Left colon (tissue), 2 donors: Measurements from ENCODE around the gene CECR2. TPM values are rescaled to one million over a fixed set of nuclear protein-coding genes. Genes with fewer than 3 reads are reported as not detected.
A peak's percentile ranks its signal among the peaks of the same experiment; 100 is the strongest.
"Not testable (repeated sequence)": the region's sequence is repeated elsewhere in the genome, so short reads cannot be mapped to it uniquely, and the experiment has no call there.

ENCODE experiments used
- ATAC-seq: fragments of 200-7000 bp; cut with Tn5 transposase; one replicate; pipeline ENCODE4 v1.9.1; 2020; ENCODE audit warnings: mild to moderate bottlenecking, moderate library complexity
- DNase-seq, 2 donors: peaks; one replicate each; pipeline ENCODE4 v3.0.0-alpha.2; 2020
- intact Hi-C, 2 donors: fragments of 100-400 bp; cut with DNase I in 1 of 2; cut with micrococcal nuclease in 1 of 2; formaldehyde crosslinking; loops; one replicate each; pipeline versions ENCODE4 v1.11.2 to v1.14.0; 2022; cut with DNase I, micrococcal nuclease
- total RNA-seq, 2 donors: library from RNA; stranded (reverse); fragmentation: NEBNext Ultra II Directional; extraction: Animal tissue kit (Norgen Biotek cat#: 25700); gene quantifications; one replicate each; pipeline ENCODE4 v1.2.1, GENCODE V29; 2021
- donor health status: DM: no; HTN: no; CAD: no.
- donor health status: DM: yes; HTN: yes; CAD: no.

The CECR2 gene
- total RNA-seq, 2 donors from 2014 or later, result 0.21 to 0.36 TPM

DNA sequence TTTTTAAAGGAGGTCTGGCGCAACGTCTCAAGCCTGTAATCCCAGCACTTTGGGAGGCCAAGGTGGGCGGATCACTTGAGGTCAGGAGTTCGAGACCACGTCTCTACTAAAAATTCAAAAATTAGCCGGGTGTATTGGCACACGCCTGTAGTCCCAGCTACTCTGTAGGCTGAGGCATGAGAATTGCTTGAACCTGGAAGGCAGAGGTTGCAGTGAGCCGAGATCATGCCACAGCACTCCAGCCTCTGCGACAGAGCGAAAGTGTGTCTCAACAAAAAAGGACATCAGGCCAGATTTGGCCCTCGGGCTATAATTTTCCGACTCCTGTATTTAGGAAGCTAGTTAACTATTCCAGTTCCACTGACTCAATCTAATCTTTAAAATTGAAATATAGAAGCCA lies 115.3 kb downstream of the CECR2 start:
- no peak for DNase-seq
- no peak for ATAC-seq
- intact Hi-C loops, result no loop called here

DNA sequence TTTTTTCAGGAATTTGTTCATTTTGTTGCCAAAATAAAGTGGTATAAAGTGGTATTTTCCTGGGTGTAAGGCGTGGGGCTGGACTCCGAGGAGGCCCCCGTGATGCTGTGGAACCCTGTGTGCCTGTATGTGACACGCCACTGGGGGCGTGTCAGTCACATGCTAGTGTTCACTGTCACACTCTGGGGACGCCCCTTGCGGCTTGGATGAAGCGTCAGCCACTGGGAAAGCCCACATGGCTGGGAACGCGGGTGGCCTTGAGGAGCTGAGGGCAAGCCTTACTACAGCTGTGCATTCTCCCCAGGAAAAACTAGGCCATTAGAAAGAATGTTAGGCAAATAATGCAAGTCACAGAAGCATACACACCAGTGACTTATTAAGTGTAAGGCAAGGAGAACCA lies 117.1 kb downstream of the CECR2 start:
- DNase-seq, result no peak

DNA sequence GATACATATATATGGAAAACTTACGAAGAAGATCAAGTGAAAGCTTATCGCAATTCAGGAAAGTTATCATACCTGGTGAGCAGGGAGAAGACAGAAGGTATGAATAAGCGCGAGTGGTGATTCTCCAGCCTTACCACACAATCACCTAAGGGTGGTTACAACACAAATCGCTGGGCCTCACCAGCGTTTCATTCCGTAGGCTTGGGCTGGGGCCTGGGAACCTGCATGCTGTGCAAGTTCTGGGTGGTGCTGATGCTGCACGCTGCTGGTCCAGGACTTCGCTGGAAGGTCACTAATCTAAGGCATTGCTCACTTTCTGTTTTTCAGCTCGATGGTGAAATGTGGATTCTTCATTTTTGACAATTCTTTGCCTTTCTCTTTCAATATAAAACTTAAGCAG lies 117.5 kb downstream of the CECR2 start:
- intact Hi-C loops, result no loop called here
- DNase-seq (no peak), ATAC-seq (no peak)

More for the DNA sequence above, 117.1 kb downstream of the CECR2 start:
- ATAC-seq, result no peak
- intact Hi-C loops, result no loop called here

- ATAC-seq (no peak), DNase-seq (no peak)
- intact Hi-C loops, result no loop called here
These were observed 119.8 kb downstream of the CECR2 start for GRCh38 chr22:17489101-17489500.

DNA sequence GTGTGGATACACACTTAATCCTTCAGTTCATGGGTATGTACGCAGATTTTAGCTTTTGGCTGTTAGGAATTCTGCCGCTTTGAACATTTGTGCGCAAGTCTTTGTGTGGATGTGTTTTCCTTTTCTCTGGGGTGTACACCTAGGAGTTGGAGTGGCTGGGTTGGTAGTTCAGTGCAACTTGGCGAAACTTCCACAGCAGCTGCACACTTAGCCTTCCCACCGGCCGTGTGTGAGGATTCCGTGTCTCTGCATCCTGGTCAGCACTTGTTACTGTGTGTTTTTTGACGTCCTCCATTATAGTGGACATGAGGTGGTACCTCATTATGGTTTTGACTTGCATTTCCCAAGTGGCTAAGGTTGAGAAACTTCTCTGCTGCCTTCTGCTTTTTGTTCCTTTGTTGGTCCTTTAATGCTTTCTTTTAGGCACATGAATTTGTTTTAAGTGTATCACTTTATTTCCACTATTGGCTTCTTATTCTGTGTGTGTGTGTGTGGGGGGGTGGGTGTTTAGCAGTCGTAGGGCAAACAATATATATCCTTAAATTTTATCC lies 121.9 kb downstream of the CECR2 start:
- ATAC-seq (no peak), DNase-seq (no peak)
- intact Hi-C loops, result no loop called here

DNA sequence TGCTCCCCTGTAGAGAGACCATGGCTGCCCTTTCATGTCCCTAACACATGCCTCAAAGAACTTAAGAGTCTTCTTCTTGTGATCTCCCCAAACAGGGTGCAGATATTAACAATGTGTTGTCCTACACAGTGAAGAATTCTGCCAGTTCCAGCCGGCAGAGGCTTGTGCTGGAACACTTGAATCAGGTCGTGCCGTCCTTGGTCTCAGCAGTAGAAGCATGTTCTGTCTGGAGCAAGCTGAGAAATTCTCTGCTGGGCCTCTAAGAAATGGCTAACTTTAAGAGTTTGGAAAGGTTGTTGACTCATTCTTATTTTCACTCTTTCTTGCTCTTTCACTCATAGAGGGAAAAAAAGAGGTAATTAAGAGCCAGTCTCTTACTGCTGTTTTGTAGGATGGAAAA lies 123.0 kb downstream of the CECR2 start:
- no peak for DNase-seq
- intact Hi-C loops, result no loop called here
- no peak for ATAC-seq

- intact Hi-C loops, result no loop called here
- ATAC-seq, result no peak
- DNase-seq, result no peak
These were observed 124.2 kb downstream of the CECR2 start for GRCh38 chr22:17493419-17493981.

DNA sequence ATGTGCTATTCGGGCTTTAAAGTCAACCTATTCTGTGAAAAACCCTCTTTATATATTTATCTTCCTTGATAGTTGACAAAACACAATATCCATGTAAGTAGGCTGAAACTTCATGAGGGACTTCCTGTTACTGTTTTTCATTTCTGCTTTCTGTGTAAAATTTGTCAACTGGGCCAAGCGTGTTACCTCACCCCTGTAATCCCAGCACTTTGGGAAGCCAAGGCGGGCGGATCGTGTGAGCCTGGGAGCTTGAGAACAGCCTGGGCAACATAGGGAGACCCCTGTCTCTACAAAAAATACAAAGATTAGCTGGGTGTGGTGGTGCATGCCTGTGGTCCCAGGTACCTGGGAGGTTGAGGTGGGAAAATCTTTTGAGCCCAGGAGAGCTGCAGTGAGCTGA lies 127.6 kb downstream of the CECR2 start:
- intact Hi-C loops, result no loop called here
- no peak for ATAC-seq

GRCh38 chr22:17501679-17502285 lies 132.5 kb downstream of the CECR2 start:
- intact Hi-C loops, result loop anchor here in 1 of 2 donors (5.0 to 10.0 kb wide), 2 partner anchors 297 to 429 kb away; no protein-coding TSS in a partner anchor

More for the DNA sequence above, 127.6 kb downstream of the CECR2 start:
- no peak for DNase-seq

GRCh38 chr22:17508110-17508509 lies 138.8 kb downstream of the CECR2 start:
- intact Hi-C loops, result loop anchor here in 1 of 2 donors (10.0 kb wide), 1 partner anchor 303 kb away; no protein-coding TSS in a partner anchor
- no peak for DNase-seq
- ATAC-seq, result no peak

More at GRCh38 chr22:17501679-17502285, 132.5 kb downstream of the CECR2 start:
- ATAC-seq (peak; percentile 94), DNase-seq (peak in 1 of 2 donors; percentile 6)

DNA sequence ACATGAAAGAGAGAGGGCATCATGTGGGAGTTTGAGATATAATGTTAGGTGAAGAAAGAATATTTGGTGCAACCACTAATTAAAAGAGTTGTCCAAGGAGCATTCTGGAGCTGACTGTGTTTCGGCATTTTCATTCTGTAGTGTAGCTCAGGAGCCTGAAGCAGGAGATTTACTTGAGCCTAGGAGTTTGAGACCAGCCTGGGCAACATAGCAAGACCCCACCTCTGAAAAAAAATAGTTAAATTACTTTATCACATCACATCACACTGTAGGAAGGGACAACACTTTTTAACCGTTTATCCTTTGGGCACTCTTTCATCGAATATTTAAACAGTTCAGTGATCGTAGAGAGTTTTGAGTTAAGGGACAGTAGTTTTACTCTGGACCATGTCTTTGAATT lies 143.7 kb downstream of the CECR2 start:
- ATAC-seq (no peak), DNase-seq (no peak)
- intact Hi-C loops, result no loop called here

- DNase-seq, result no peak
- intact Hi-C loops, result no loop called here
- no peak for ATAC-seq
These were observed 144.4 kb downstream of the CECR2 start for GRCh38 chr22:17513612-17514011.

GRCh38 chr22:17514084-17514483 lies 144.8 kb downstream of the CECR2 start:
- DNase-seq (no peak), ATAC-seq (no peak)
- intact Hi-C loops, result no loop called here

DNA sequence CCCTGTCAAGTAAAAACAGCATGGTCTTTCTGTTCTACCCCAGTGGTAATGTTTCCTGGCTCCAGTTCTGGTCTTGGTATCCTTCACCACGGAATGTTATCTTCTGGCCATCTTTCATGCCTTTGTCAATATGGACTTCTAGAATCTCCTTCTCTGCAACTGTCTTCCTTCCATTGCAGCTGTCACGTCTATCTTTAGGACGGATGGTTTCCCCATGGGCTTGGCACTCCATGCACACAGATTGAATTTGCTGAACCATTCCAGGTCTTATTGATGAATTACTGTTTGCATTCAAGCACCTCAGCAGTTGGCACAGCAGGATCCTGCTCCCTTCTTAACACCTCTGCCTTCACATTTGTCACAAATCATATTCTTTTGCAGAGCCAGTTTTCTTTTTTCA lies 149.1 kb downstream of the CECR2 start:
- intact Hi-C loops, result no loop called here
- DNase-seq (no peak), ATAC-seq (no peak)

DNA sequence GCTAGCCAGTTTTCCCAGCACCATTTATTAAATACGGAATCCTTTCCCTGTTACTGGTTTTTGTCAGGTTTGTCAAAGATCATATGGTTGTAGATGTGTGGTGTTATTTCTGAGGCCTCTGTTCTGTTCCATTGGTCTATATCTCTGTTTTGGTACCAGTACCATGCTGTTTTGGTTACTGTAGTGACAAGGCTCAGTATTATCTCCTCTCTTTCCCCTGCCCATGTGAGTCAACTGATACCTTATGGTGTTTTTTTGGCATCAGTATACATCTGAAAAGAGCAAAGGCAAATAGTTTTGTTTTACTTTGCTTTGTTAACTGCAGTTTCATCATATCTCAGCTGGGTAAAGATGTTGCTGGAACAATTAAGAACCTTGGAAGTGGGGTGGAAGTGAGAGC lies 152.7 kb downstream of the CECR2 start:
- DNase-seq, ATAC-seq, intact Hi-C loops: not testable (repeated sequence)

GRCh38 chr22:17523925-17524324 lies 154.7 kb downstream of the CECR2 start:
- DNase-seq, result no peak
- no peak for ATAC-seq

DNA sequence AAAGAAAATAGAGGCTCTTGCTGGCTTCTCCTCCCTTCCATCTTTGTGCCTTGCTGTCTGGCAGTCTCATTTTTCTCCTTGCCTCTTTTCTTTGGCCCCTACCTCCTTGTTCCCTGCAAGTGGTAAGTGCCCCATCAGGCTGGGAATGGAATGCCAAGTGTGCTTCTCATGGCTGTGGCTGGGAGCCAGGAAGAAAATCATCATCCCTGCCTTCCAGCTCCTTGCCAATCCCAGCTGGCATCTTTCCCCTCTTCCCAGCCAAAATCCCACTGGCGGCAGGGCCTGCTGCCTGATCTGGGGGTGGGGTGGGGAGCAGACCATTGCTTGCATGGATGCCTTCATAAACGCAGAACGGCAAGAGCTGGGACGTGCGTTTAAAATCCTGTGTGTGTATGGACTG lies 167.0 kb downstream of the CECR2 start:
- no peak for DNase-seq

More at GRCh38 chr22:17523925-17524324, 154.7 kb downstream of the CECR2 start:
- intact Hi-C loops, result no loop called here

GRCh38 chr22:17537155-17537554 lies 167.9 kb downstream of the CECR2 start:
- DNase-seq, result no peak
- intact Hi-C loops, result no loop called here
- peak; percentile 72 for ATAC-seq

More for the DNA sequence above, 167.0 kb downstream of the CECR2 start:
- ATAC-seq, result no peak
- intact Hi-C loops, result no loop called here

DNA sequence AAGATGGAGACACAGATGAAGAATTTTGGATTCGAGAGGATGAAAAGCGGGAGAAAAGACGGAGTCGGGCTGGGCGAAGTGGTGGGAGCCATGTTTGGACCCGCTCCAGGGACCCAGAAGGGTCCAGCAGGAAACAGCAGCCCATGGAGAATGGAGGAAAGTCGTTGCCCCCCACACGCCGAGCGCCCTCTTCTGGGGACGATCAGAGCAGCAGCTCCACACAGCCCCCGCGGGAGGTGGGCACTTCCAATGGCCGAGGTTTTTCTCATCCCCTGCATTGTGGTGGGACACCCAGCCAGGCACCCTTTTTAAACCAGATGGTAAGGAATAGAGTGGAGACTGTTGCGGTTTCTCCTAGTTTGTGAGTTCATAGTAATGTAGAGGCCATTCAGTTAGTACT lies 171.2 kb downstream of the CECR2 start:
- no peak for DNase-seq
- no peak for ATAC-seq
- intact Hi-C loops, result no loop called here

DNA sequence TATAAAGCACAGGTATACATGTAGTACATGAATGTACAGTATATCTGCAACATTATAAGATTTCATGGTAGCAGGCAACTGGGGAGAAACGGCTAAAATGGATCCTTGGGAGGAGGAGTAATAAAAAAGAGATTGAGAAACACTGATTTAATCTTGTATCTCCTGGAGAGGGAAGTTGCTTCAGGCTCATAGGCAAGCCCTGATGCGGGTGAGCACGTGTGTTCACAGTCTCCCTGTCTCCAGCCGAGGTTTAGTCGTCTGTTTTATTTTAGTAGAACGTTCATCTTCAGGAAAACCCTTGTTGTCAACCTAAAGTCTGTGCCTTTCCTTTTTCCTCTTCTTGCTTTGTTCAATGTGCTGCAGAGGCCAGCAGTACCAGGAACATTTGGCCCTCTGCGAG lies 172.2 kb downstream of the CECR2 start:
- ATAC-seq, result no peak

More for the DNA sequence above, 172.2 kb downstream of the CECR2 start:
- no peak for DNase-seq
- intact Hi-C loops, result no loop called here
